PFSK-1 (cell line): Measurements from ENCODE around the gene C9orf152. TPM values are rescaled to one million over a fixed set of nuclear protein-coding genes. Genes with fewer than 3 reads are reported as not detected.

Experiments
- FOXP2 ChIP-seq: optimal IDR thresholded peaks from 2 replicates; pipeline ENCODE3; 2011; ENCODE audit warnings: borderline replicate concordance, control low read depth, inconsistent platforms; ENCODE audit not compliant: insufficient read depth; ENCODE audit errors: extremely low read length, extremely low read depth
- POLR2AphosphoS5 ChIP-seq: IDR thresholded peaks from 2 replicates; pipeline ENCODE4 v1.6.1; 2012; ENCODE audit warnings: low read depth, mild to moderate bottlenecking, control low read depth, low read length, moderate library complexity
- REST ChIP-seq, 2 experiments: IDR thresholded peaks; 2 replicates each; pipeline versions ENCODE4 v1.6.1 to v1.8.0; 2011 to 2012; ENCODE audit warnings: low read depth in 2 of 2, low read length in 2 of 2, control low read depth in 1 of 2, inconsistent platforms in 1 of 2, mild to moderate bottlenecking in 1 of 2, moderate library complexity in 1 of 2; ENCODE audit not compliant: insufficient read depth in 1 of 2
- SIN3A ChIP-seq: IDR thresholded peaks from 2 replicates; pipeline ENCODE4 v1.6.1; 2012; ENCODE audit warnings: mild to moderate bottlenecking, low read length, moderate library complexity, borderline replicate concordance; ENCODE audit not compliant: insufficient read depth
- TAF1 ChIP-seq: IDR thresholded peaks from 2 replicates; pipeline ENCODE4 v1.6.1; 2012; ENCODE audit warnings: low read length, control low read depth, borderline replicate concordance; ENCODE audit not compliant: insufficient read depth
- polyA plus RNA-seq: library from polyadenylated mRNA; unstranded; fragments of >200 nt; gene quantifications from one replicate; pipeline ENCODE4 v1.2.1, GENCODE V29; 2012; ENCODE audit warnings: low read depth, missing spikeins; ENCODE audit not compliant: insufficient read length

C9orf152 gene
- not detected for polyA plus RNA-seq

DNA sequence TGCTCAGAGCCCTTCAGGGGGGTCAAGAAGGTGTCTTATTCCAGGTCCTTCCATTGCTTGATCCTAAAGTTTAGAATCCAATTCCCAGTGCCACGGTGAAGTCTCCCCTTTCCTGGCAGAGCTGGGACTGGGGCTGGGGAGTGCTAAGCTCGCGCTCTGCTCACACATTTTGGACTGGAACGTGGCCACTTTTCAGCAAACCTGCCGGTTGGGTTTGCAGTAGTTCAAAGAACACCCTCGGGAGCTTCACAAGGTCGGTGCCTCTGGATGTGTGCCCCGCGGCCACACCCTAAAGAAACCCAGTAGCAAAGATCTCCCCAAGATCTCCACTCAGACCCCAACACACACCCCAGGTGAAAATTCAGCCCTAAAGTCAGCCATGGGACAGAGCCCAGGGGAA is at the start of gene C9orf152:
TSS of gene C9orf152 (minus strand) at position 129 of the 400 bp plus-strand sequence. CDS start 580 bp downstream, outside the sequence.
- TF ChIP-seq FOXP2 = no peak
- no peak for TF ChIP-seq POLR2AphosphoS5

DNA sequence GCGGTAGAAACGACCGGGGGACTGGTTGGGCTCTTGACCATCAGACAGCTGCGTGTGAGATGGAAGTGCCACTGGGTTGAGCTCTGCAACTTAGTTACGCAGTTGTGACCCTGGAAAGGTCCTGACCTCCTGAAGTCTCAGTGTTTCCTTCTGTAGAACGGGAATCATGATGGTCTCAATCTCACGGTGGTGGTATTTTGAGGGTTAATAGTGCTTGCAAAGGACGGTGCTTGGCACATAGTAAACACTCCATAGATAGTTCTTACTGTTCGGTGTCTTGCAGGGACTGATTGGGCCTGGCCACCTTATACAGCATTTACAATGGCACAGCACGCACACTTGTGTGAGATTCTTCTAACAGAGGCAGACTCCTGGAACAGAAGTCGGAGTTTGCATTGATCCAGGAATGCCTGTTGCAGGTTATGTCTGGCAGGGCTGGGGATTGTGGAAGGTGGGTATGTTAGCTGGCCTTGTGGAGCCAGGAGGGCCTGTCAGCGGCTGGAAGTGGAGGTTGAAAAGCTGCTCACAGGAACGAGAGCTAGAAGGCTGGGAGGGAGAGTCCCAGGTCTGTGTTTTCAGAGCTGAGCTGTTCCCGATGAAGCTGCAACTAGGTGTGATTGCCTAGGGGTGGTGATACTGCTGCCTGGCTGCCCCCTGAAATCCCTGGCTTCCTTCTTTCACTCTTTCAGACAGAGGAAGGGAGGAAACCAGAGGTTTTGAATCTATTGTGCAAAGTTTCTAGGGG is 49.3 kb upstream of the C9orf152 start:
- TF ChIP-seq REST (IDR thresholded peaks at IDR 0.05; ENCODE audit: insufficient read depth in 1 of 2, low read depth in 2 of 2, low read length in 2 of 2) (no peak), POLR2AphosphoS5 (no peak), FOXP2 (no peak), SIN3A (peak; percentile 15; the same call in 1 of the 2 replicates), TAF1 (no peak)

DNA sequence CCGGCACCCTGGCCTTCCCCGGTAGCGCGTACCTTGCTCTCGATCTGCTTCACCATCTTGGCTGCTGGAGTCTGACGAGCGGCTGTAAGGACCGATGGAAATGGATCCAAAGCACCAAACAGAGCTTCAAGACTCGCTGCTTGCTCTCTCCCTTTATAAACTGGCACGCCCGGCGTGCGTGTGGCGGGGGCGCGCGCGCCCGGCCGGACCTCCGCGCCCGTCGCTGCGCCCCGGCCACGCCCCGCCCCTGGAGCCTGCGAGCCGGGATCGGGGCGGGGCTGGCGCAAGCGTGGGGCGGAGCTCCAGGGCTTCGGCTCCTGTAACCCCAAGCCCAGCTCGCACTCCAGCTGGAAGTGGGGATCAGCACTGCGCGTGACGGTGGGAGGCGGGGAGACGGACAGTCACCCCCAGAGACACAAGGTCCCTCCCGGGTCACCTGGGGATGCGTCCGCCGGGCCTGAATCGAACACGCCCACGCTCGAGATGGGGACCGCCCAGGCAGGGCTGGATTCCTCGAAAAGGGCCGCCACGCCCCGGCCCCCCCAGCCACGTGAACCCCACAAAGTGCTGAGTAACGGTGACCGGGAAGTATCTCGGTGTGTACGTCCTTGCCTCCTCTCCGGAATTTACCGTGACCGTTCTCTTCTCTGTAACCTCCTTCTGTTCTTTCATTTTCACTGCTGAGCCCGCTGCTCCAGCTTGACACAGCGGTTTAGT is 48.6 kb upstream of the C9orf152 start, which contains the start of gene TXN:
TSS of gene TXN (minus strand) at position 128 of the 717 bp plus-strand sequence. CDS start at position 56, 72 bp downstream.
- TF ChIP-seq TAF1 (peak; percentile 81; the same call in 1 of the 2 replicates), SIN3A (no peak), POLR2AphosphoS5 (peak; percentile 84)

GRCh38 chr9:110255463-110256379 is 47.8 kb upstream of the C9orf152 start:
- TF ChIP-seq FOXP2 = no peak

- TF ChIP-seq REST (IDR thresholded peaks at IDR 0.05; ENCODE audit: insufficient read depth in 1 of 2, low read depth in 2 of 2, low read length in 2 of 2) = no peak
- no peak for TF ChIP-seq POLR2AphosphoS5
- TF ChIP-seq SIN3A = no peak
- no peak for TF ChIP-seq TAF1
- no peak for TF ChIP-seq FOXP2
Measured at GRCh38 chr9:110255034-110255462, 47.1 kb upstream of the C9orf152 start.

DNA sequence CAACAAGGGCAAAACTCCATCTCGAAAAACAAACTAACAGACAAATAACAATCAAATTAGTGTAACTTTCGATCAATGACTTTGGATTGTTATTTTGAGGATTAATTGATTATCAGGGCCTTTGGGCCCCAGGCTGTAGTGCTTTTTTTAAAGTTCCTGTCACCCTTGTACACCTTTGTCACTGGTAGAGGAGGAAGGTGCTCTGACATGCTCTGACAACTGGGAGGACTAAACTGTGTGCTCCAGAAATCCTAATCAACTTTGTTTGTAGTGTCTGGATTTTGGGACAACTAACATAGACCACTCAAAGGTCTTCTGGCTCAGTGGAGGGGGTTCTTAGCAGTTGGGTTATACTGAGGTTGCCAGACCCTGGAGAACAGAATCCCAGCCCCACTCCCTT is 46.5 kb upstream of the C9orf152 start:
- no peak for TF ChIP-seq FOXP2
- TF ChIP-seq POLR2AphosphoS5 = no peak
- no peak for TF ChIP-seq REST (IDR thresholded peaks at IDR 0.05; ENCODE audit: insufficient read depth in 1 of 2, low read depth in 2 of 2, low read length in 2 of 2)
- no peak for TF ChIP-seq TAF1
